Muscle layer of duodenum (tissue), 2 donors: ENCODE data around the gene VWA3B.
"Not testable (repeated sequence)": the region's sequence is repeated elsewhere in the genome, so short reads cannot be mapped to it uniquely, and the experiment has no call there.

Source experiments
- H3K27ac ChIP-seq: one replicate; pipeline ENCODE4 v1.7.0; 2013; ENCODE audit warnings: mild to moderate bottlenecking, low read length
- H3K27me3 ChIP-seq: one replicate; pipeline ENCODE4 v1.7.0; 2013; ENCODE audit warnings: low read depth, mild to moderate bottlenecking, control low read depth, low read length
- H3K36me3 ChIP-seq, 2 donors: one replicate each; pipeline ENCODE4 v1.7.0; 2013; ENCODE audit warnings: low read length in 2 of 2, control low read depth in 1 of 2, mild to moderate bottlenecking in 1 of 2; ENCODE audit not compliant: insufficient read depth in 2 of 2, control insufficient read depth in 1 of 2
- H3K4me1 ChIP-seq, 2 donors: one replicate each; pipeline ENCODE4 v1.7.0; 2013; ENCODE audit warnings: low read length in 2 of 2, mild to moderate bottlenecking in 2 of 2, control low read depth in 1 of 2, moderate library complexity in 1 of 2; ENCODE audit not compliant: insufficient read depth in 2 of 2, control insufficient read depth in 1 of 2
- H3K4me3 ChIP-seq, 2 donors: one replicate each; pipeline ENCODE4 v1.7.0; 2013; ENCODE audit warnings: low read length in 2 of 2, low read depth in 1 of 2, mild to moderate bottlenecking in 1 of 2
- H3K9me3 ChIP-seq, 2 donors: one replicate each; pipeline ENCODE4 v1.7.0; 2013; ENCODE audit warnings: low read length in 2 of 2, control low read depth in 1 of 2, mild to moderate bottlenecking in 1 of 2; ENCODE audit not compliant: control insufficient read depth in 1 of 2
- donor health status: healthy.

The VWA3B gene

DNA sequence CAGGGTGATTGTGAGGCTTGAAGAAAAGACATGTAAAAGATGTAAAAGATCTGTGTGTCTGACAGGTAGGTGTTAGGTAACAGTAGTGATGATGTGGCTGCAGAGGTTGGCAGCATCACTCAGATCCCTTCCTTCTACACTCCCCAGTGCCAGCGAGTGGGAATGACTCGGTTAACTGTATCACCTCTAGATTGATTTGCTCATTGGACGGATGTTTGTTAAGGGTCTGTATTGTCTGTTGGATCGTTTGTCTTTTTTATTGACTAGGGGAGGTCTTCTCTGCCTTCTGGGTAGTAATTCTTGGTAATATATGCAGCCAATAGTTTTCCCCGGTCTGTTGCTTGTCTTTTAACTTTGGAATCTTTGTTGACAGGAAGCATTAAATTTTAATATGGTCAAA, 214.5 kb downstream of the VWA3B start:
- no peak overlapping the region for H3K27ac ChIP-seq
- H3K9me3 ChIP-seq = no peaks in the 10 kb centered on the region
- no peaks in the 10 kb centered on the region for H3K27me3 ChIP-seq
- no peak overlapping the region for H3K4me3 ChIP-seq
- H3K4me1 ChIP-seq = peaks cover 0 to 6% of the 10 kb centered on the region in 2 donors
- no peaks in the 10 kb centered on the region for H3K36me3 ChIP-seq

DNA sequence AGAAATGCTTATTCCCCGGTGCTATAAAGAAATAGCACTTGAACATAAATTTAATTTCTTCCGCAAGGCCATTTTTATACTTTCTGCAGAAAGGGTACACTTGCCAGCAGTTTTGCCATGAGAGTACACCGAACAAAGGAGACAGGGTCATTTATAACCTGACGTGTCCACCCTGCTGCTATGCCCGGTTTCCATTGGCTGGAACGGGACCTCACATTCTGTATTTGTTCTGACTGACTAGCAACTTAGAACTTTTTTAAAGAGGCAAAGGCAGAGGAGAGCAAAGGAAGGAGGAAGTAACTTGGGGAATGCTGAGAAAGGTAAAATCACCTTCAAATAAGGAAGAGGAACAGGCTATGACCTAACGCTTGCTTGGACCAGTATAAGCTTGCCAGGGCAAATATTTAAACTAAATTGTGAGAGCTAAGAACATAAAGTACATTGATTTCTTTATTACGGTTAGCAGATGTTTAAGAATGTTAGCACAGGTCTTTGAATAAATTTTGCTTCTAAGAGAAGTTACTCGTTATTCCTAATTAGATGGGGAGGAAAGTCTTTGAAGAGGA, 220.2 kb downstream of the VWA3B start:
- not testable (repeated sequence) for H3K9me3 ChIP-seq, H3K4me1 ChIP-seq, H3K36me3 ChIP-seq, H3K27me3 ChIP-seq, H3K27ac ChIP-seq, H3K4me3 ChIP-seq

DNA sequence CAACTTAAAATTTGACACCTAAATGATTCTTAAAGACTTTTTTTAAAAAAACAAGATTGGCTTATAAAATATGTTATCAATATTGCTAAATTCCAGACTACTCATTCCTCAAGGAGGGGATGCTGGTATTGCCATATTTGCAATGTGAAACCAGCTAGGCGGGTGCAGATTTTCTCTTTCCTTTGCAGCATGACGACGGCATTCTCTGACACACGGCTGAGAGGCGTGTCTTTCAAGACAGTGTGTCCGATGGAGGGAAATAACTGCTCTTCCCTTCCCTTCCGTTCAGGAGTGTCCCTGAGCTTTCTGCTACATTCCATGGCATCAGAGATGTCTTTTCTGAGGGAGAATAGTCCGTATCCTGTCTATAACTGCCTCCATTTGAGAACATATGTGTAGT, 221.1 kb downstream of the VWA3B start:
- no peaks in the 10 kb centered on the region for H3K4me1 ChIP-seq
- no peaks in the 10 kb centered on the region for H3K36me3 ChIP-seq
- H3K27ac ChIP-seq = no peak overlapping the region
- no peak overlapping the region for H3K4me3 ChIP-seq
- no peaks in the 10 kb centered on the region for H3K27me3 ChIP-seq
- H3K9me3 ChIP-seq = no peaks in the 10 kb centered on the region

DNA sequence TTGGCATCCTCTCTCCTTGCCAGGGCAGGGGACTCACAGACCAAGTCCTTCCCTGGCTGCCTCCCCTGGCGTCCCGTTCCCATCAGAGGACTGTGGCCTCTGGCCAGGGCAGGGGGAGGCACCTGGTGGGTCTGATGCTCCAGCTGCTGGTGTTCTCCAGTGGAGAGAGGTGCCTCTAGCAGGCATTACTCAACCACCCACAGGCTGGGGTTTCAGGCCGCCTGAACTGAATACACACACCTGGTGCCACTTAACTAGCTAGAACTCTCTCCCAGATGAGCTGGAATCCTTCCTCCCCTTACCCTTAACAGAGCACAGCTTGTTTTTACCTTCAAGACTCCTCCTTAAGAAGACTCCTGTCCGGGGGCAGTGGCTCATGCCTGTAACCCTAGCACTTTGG, 221.6 kb downstream of the VWA3B start:
- H3K4me3 ChIP-seq = no peak overlapping the region
- no peak overlapping the region for H3K27ac ChIP-seq
- H3K4me1 ChIP-seq = no peaks in the 10 kb centered on the region
- no peaks in the 10 kb centered on the region for H3K9me3 ChIP-seq
- no peaks in the 10 kb centered on the region for H3K27me3 ChIP-seq
- H3K36me3 ChIP-seq = no peaks in the 10 kb centered on the region

DNA sequence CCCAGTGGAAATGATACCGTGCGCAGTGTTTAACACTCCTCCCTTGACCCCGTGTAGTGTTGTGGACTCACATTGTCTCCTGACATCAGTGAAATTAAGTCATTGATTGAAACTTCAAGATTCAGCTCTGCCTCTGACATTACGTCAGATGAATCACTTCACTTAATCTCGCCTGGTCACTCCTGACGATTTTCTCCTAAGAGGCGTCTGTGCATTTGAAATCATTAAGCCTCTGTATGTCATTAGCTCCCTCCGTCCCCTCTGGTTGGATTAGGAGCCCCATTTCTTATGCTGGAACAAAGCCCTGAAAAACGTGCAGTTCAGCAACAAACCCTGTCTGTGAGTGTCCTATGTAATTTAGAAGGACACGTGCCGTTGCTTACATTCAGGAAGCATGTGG, 222.6 kb downstream of the VWA3B start:
- H3K27ac ChIP-seq = no peak overlapping the region
- H3K27me3 ChIP-seq = no peaks in the 10 kb centered on the region
- no peaks in the 10 kb centered on the region for H3K4me1 ChIP-seq
- H3K4me3 ChIP-seq = no peak overlapping the region
- no peaks in the 10 kb centered on the region for H3K9me3 ChIP-seq
- no peaks in the 10 kb centered on the region for H3K36me3 ChIP-seq

DNA sequence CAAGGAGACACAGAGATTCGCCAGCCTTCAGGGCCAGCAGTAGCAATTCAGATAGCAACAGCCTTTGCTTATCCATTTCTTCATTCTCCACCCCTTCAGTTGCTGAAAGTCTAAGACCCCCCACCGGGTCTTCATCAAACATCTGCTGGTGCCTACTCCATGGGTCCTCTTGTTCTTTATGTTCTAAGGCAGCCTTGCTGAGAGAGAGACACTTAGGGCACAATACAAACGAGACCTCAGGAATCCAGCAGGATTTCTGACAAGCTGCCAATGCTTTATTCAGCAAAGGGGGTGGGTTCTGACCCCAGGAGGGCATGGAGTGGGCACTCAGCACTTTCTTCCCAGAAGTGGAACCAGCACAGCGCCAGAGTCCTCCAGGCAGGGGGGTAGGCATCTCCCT, 223.0 kb downstream of the VWA3B start:
- Histone ChIP-seq H3K27me3 (no peaks in the 10 kb centered on the region), H3K36me3 (no peaks in the 10 kb centered on the region), H3K27ac (no peak overlapping the region), H3K9me3 (no peaks in the 10 kb centered on the region), H3K4me1 (no peaks in the 10 kb centered on the region), H3K4me3 (no peak overlapping the region)

DNA sequence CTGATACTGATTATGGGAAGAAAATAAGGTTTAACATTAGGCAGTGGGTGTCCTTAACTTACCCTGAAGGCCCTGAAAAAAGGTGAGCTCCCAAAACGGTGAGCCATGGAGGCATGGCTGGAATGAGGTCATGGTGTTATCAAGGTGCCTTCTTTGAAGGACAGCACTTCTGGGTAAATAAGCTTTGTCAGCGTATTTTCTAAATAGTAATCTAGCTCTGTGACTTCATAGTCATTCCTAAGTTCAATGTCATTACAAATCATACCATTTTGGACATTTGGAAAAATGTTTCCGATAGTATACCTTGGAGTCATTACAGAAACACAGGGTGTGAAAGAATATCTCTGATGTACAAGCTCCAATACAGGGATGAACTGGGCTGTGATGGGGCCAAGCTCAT, 224.1 kb downstream of the VWA3B start:
- Histone ChIP-seq H3K27me3 (no peaks in the 10 kb centered on the region), H3K4me1 (no peaks in the 10 kb centered on the region)

DNA sequence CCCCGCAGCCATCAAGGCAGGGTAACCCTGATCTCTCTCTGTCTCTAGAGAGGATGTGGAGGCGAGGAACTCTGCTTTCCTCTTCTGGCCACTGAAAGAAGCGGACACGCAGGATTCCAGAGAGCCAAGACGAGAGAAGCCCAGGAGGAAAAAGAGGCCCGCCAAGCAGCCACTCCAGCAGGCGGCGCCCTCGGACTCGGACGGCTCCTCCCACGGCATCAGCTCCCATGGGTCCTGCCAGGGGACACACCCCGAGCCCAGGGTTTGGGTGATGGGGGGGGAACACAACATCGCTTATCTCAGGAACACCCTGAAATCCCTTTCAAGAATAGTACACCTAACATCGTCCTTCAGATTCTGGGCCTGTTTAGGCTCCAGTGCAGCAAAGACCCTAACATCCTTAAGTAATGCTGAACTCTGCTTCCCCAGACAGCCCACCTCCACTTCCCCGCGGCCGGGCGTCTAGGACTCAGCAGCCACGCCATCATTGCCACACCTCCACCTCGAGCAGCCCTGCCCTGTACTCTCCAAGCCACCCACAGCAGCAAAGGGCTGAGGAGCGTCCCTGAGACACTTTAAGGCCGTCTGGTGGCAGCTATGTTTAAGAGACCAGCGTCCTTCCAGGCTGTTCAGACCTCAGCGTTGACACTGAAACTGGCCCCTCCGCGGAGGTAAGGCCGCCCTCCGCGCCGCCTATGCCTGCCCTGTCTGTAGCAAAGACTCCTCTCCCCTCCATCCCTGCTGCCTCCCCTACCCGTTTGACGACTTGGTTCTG, 225.0 kb downstream of the VWA3B start:
- no peaks in the 10 kb centered on the region for H3K27me3 ChIP-seq
- no peaks in the 10 kb centered on the region for H3K4me1 ChIP-seq

More for the DNA sequence above, 224.1 kb downstream of the VWA3B start:
- H3K27ac ChIP-seq = no peak overlapping the region
- no peaks in the 10 kb centered on the region for H3K9me3 ChIP-seq
- H3K36me3 ChIP-seq = no peaks in the 10 kb centered on the region
- no peak overlapping the region for H3K4me3 ChIP-seq

DNA sequence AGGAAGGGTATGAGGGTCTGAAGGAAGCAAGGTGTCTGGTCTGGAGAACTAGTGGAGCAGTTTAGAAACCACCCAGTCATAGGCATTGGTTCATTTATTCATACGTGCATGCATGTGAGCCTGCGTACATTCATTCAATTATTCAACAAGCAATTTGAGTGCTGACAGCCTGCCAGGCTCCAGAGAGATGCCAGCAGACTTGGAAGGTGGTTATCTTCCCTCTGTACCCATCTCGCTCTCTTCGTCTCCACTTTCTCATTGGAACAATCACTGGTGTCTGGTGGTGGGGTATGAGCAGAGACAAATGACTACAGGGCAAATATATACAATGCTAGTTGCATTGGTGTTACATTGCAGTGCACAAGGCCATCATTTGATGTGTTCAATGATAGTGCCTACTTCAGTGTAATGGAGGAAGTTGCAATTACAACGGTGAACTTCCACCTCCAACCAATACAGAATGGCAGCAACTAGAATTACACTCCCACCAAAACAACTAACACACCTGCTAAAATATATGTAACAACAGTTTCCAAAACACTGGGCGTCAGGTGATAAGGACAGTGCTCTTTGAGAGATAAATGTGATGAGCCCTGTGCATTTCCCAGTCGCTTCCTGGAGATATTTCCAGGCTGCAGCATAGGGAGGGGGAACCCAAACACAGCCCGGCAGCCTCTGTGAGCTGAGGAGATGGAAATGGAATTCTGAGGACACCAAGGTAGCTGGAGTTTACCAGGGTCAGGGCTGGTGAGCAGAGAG, 226.7 kb downstream of the VWA3B start:
- no peaks in the 10 kb centered on the region for H3K4me1 ChIP-seq
- H3K36me3 ChIP-seq = no peaks in the 10 kb centered on the region
- H3K9me3 ChIP-seq = no peaks in the 10 kb centered on the region
- no peak overlapping the region for H3K27ac ChIP-seq
- no peak overlapping the region for H3K4me3 ChIP-seq
- no peaks in the 10 kb centered on the region for H3K27me3 ChIP-seq

More for the DNA sequence above, 225.0 kb downstream of the VWA3B start:
- no peak overlapping the region for H3K27ac ChIP-seq
- H3K9me3 ChIP-seq = no peaks in the 10 kb centered on the region
- no peak overlapping the region for H3K4me3 ChIP-seq
- H3K36me3 ChIP-seq = no peaks in the 10 kb centered on the region

DNA sequence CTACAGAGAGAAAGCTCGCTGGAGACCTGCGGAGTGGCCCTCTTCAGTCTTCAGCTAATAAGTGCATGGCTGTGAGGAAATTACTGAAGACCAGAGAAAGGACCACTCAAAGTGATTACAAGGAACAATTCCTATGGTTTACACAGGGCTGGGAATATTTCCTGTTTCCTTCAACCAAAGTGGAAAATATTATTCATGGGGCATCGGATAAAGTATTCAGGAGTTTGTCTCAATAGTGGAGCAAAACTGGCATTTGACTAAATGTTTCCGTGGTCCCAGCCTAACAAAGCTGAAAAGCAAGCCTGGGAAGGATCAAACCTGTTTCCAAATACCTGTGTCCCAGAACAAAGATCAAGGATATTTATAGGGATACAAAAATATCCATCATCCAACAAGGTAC, 227.3 kb downstream of the VWA3B start:
- H3K4me1 ChIP-seq = no peaks in the 10 kb centered on the region
- H3K36me3 ChIP-seq = no peaks in the 10 kb centered on the region
- no peak overlapping the region for H3K27ac ChIP-seq
- H3K4me3 ChIP-seq = no peak overlapping the region
- H3K9me3 ChIP-seq = no peaks in the 10 kb centered on the region
- H3K27me3 ChIP-seq = no peaks in the 10 kb centered on the region

DNA sequence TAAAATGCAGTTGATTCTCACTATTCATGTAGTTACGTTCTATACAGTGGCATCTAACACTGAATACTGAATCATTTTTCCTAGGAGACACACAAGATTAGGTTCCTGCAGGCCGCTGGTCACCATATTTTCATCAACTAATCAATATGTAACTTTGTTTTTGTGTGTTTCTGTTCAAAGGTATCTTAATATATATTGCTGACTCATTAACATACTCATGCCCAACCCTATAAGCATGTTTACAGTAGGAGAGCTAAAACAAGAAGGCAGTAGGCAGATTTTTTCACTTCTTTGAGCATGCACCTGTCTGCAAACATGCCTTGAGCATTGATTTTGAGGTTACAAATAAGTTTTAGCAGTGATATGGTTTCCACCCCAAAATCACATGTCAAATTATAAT, 229.0 kb downstream of the VWA3B start:
- Histone ChIP-seq H3K36me3 (no peaks in the 10 kb centered on the region), H3K27ac (no peak overlapping the region), H3K4me3 (no peak overlapping the region), H3K4me1 (no peaks in the 10 kb centered on the region), H3K27me3 (no peaks in the 10 kb centered on the region), H3K9me3 (peaks cover 0 to 12% of the 10 kb centered on the region in 2 donors)
